ENCODE results near the gene LRRC4B. TPM values are rescaled to one million over a fixed set of nuclear protein-coding genes. Genes with fewer than 3 reads are reported as not detected.

Gene LRRC4B
- total RNA-seq, 1 donor from 2014 or later: 9.3 TPM

- TF ChIP-seq, protein P1, sequence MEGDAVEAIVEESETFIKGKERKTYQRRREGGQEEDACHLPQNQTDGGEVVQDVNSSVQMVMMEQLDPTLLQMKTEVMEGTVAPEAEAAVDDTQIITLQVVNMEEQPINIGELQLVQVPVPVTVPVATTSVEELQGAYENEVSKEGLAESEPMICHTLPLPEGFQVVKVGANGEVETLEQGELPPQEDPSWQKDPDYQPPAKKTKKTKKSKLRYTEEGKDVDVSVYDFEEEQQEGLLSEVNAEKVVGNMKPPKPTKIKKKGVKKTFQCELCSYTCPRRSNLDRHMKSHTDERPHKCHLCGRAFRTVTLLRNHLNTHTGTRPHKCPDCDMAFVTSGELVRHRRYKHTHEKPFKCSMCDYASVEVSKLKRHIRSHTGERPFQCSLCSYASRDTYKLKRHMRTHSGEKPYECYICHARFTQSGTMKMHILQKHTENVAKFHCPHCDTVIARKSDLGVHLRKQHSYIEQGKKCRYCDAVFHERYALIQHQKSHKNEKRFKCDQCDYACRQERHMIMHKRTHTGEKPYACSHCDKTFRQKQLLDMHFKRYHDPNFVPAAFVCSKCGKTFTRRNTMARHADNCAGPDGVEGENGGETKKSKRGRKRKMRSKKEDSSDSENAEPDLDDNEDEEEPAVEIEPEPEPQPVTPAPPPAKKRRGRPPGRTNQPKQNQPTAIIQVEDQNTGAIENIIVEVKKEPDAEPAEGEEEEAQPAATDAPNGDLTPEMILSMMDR (IDR thresholded peaks at IDR 0.05; ENCODE audit: insufficient read depth, low read length, poor library complexity, severe bottlenecking): no peak
- DNase-seq (ENCODE audit: low read depth): no peak
- Histone ChIP-seq H3K36me3 (ENCODE audit: control insufficient read depth, insufficient read depth, low read length) (no peaks in the 10 kb centered on the region), H3K4me3 (ENCODE audit: low read depth, low read length) (no peak overlapping the region), H3K27me3 (ENCODE audit: control insufficient read depth, insufficient read depth, low read length) (peaks cover 38% of the 10 kb centered on the region)
Measured at GRCh38 chr19:50498219-50499056, 69.8 kb downstream of the LRRC4B start.

- no peaks in the 10 kb centered on the region for H3K36me3 ChIP-seq (ENCODE audit: control insufficient read depth, insufficient read depth, low read length)
- DNase-seq (ENCODE audit: low read depth): no peak
Measured at GRCh38 chr19:50497022-50497405, 71.2 kb downstream of the LRRC4B start.

DNA sequence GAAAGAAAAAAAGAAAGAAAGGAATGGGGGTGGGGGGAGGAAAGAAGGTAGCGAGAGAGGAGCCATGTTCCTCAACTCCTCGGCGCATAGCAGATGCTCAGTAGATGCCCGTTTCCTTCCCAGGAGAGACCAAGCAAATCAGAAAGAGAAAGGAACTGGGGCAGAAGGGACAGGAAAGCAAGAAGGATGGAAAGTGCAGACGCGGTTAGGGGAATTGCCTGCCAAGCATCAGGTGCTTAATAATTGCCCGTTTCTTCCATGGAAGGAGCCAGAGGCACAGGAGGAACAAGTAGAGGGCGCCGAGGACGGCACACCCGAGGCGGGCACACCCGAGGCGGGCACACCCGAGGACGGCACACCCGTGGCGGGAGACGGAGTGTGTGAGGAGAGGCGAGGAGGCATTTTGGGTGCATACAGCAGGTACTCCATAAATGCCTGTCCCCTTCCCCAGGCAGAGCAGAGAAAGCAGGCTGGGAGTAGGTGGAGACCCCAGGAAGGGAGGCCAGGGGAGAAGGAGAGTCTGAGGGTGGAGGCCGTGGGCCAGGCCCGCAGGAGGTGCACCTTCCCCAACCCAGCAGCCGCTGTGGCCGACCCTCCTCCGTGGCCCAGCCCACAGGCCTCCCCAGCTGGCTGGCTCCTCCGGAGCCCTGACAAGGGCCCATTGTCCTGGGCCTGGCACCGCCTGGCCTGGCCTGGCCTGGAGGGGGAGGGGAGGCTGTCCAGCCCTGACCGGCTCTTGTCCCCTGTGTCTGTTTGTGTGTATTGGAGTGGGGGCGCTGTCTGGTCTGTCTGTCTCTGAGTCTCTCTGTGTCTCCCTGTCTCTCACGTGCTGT lies 71.8 kb downstream of the LRRC4B start:
- H3K27me3 ChIP-seq (ENCODE audit: control insufficient read depth, insufficient read depth, low read length): peaks cover 52% of the 10 kb centered on the region
- TF ChIP-seq, protein P1 (IDR thresholded peaks at IDR 0.05; ENCODE audit: insufficient read depth, low read length, poor library complexity, severe bottlenecking): no peak

More at GRCh38 chr19:50497022-50497405, 71.2 kb downstream of the LRRC4B start:
- TF ChIP-seq, protein P1 (IDR thresholded peaks at IDR 0.05; ENCODE audit: insufficient read depth, low read length, poor library complexity, severe bottlenecking): no peak
- peaks cover 49% of the 10 kb centered on the region for H3K27me3 ChIP-seq (ENCODE audit: control insufficient read depth, insufficient read depth, low read length)
- no peak overlapping the region for H3K4me3 ChIP-seq (ENCODE audit: low read depth, low read length)

GRCh38 chr19:50495020-50495531 lies 73.2 kb downstream of the LRRC4B start:
- DNase-seq (ENCODE audit: low read depth): no peak
- Histone ChIP-seq H3K27me3 (ENCODE audit: control insufficient read depth, insufficient read depth, low read length) (peaks cover 52% of the 10 kb centered on the region), H3K4me3 (ENCODE audit: low read depth, low read length) (no peak overlapping the region), H3K36me3 (ENCODE audit: control insufficient read depth, insufficient read depth, low read length) (no peaks in the 10 kb centered on the region)
- TF ChIP-seq, protein P1 (IDR thresholded peaks at IDR 0.05; ENCODE audit: insufficient read depth, low read length, poor library complexity, severe bottlenecking): no peak

More for the DNA sequence above, 71.8 kb downstream of the LRRC4B start:
- Histone ChIP-seq H3K4me3 (ENCODE audit: low read depth, low read length) (no peak overlapping the region), H3K36me3 (ENCODE audit: control insufficient read depth, insufficient read depth, low read length) (no peaks in the 10 kb centered on the region)
- DNase-seq (ENCODE audit: low read depth): no peak

DNA sequence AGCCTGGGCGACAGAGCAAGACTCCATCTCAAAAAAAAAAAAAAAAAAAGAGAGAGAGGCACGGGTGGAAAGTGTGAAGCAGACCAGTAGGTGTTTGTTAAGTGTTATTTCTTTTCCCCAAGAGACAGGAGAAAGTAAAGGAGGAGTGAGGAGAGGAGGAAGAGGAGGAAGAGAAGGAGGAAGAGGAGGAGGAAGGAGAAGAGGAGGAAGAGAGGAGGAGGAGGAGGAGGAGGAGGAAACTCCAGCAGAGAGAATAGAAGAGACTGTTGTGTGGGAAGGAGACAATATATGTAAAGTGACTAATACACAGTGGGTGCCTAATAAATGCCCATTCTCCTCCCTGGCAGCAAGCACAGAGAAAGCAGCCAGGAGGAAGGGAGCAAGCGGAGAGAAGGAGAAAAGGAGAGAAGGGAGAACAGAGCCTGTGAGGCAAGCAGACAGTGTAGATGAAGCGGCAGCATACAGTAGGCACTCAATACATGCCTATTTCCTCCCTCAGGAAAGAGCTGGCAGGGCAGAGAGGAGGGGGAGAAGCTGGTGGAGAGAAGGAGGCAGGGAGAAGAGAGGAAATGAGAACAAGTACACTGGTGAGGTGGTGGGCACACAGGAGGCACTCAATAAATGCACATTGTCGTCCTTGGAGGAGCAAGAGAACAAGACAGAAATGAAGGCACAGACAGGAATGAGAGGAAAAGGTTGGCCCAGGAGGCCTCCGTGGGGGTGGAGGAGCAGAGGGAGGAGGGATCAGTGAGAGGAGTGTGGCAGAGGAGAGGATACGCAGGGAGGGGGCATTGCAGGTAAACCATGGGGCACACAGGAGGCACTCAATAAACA lies 73.8 kb downstream of the LRRC4B start:
- H3K4me3 ChIP-seq (ENCODE audit: low read depth, low read length): no peak overlapping the region
- H3K36me3 ChIP-seq (ENCODE audit: control insufficient read depth, insufficient read depth, low read length): no peaks in the 10 kb centered on the region
- peaks cover 52% of the 10 kb centered on the region for H3K27me3 ChIP-seq (ENCODE audit: control insufficient read depth, insufficient read depth, low read length)
- DNase-seq (ENCODE audit: low read depth): no peak
- TF ChIP-seq, protein P1 (IDR thresholded peaks at IDR 0.05; ENCODE audit: insufficient read depth, low read length, poor library complexity, severe bottlenecking): no peak
